SW480 (cell line): ENCODE measurements around the gene RASAL3.

Source experiments
- DNase-seq: peaks from one replicate; pipeline ENCODE4 v3.0.0-alpha.2; 2016; ENCODE audit warnings: low spot score

Gene RASAL3

DNA sequence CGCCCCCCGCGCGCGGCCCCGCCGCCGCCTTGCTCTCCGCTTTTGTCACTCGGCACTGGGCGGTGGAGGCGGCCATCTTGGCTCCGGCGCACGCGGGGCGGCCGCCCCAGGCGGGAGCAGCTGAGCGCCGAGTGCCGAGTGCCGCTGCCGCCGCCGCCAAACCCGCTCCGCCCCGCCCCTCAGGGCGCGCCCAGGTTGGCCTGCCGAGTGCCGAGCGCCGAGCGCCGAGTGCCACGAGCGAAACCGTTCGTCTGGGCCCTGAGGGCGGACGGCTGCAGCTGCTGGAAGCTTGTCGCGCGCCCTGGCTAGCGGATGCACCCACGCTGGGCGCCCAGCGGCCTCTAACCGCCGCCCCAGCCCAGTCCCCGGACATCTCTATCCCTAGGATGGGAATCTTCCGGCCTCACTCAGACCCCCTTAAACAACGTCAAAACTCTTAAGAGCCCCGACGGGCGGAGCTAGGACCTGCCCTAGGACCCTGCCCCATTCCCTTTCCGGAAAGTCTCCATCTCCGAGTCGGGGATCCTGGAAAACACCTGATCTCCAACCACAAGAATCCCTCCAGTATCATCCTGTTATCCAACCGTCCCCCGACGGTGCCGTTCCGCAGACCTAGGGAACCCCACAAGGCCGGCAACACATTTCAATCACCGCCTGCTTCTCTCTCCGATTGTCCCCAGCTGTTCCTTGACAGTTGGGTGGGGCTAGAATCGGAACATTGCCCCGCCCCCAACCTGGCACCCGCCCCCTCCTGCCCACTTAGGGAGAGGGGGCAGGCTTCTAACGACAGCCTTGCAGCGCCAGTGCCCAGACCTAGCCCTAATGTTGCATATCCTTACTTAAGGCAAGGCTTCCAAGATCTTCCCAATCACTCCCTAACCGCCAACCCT, 31.5 kb downstream of the RASAL3 start:
- peak; percentile 86 for DNase-seq

DNA sequence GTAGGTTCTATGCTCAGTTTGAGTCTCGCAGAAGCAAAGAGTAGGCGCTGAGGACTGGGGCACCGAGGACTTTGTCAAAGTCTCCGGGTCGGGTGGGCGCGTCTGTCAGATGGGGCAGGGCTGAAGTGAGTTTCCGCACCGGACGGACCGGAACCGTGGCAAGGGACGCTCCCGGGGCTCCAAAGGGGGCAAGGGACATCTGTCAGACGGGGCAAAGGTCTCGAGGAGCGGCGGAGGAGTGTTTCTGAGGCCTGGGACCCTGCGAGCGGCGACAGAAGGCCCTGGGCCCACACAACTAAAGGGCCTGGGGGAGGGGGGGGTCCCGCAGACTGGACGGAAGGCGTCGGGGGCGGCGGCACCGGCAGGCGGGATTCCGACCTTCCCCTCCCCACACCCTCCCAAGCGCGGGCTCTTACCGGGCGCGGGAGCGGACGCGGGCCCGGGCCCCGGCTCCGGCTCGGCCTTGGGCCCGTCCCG, 32.3 kb downstream of the RASAL3 start:
- DNase-seq, result no peak

DNA sequence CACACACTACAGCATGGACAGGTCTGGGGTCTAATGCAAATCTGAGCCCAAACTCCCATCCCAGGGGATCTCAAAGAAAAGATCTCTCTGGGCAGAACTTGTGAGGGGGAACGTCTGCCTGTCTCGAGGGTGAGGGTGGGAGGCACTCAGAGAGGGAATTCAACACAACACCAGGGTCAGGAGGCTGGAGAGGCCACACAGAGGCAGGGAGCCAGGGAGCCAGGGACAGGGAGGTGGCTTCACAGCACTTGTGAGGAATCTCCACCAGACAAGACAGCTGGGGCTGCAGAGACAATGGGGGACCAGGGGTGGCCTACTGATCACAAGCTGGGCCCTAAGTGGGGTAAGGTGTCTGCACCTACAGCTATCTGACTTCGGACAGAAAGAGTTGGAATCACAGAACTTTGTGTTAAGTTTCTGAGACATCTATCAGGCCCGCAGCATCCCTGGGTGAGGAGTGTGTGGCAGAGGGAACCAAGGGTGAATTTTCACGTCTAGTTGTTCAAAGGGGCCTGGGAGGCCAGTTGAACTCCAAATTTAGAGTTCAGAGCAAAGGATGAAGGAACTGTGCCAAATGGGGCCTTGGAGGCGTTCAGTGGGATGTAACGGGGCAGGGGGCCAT, 32.8 kb downstream of the RASAL3 start:
- DNase-seq, result no peak

DNA sequence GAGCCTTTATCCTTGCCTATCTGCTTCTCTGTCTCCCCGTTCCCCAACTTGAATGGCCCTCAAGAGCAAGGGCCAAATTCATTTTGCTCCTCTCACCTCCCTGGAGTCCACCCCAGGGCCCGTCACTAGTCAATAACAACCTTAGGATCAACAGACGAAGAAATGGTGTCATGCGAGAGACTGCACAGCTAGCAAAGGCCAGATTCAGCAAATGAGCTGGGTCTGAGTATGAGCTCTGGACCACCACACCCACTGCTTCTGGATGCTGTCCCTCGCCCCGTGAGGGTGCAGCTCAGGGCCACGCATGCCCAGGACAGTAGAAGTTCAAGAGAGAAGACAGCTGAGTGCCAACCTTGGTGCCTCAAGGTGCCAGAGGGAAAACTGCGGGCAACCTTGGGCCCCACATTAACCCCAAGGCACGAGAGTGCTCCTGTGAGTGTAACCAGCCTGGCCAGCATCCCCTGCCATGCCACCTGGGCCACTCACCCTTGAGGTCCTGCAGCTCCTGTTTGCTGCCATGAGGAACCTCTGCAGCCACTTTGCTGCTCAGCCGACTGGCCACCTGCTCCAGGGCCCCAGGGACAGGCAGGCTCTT, 33.7 kb downstream of the RASAL3 start:
- no peak for DNase-seq

DNA sequence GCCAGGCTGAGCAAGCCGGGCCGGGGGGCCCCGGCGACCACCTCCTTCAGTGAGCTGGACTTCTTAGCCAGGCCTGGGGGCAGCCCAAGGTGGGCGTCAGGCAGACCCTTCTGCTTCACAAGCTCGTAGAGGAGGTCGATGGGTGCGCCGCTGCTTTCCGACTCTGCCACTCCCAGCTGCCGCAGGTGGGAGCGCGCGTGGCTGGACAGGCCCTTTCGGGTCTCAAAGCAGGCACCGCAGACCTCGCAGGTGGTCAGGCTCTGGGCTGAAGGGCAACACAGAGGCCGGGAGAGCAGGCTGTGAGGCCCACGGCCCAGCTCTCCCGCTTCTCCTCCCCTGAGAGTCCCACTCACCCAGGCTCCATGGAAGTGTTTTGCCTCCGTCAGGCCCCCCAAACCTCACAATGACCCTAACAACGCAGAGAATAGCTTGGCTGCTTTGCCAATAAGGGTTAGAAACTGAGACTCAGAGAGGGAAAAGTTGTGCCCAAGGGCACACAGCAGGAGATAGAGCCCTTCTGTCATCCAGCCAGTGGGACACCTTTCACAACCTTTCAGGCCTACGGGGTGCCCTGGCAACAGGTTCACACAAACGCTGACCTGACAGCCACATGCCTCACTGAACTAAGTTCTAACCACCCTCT, 34.4 kb downstream of the RASAL3 start:
- DNase-seq, result no peak

DNA sequence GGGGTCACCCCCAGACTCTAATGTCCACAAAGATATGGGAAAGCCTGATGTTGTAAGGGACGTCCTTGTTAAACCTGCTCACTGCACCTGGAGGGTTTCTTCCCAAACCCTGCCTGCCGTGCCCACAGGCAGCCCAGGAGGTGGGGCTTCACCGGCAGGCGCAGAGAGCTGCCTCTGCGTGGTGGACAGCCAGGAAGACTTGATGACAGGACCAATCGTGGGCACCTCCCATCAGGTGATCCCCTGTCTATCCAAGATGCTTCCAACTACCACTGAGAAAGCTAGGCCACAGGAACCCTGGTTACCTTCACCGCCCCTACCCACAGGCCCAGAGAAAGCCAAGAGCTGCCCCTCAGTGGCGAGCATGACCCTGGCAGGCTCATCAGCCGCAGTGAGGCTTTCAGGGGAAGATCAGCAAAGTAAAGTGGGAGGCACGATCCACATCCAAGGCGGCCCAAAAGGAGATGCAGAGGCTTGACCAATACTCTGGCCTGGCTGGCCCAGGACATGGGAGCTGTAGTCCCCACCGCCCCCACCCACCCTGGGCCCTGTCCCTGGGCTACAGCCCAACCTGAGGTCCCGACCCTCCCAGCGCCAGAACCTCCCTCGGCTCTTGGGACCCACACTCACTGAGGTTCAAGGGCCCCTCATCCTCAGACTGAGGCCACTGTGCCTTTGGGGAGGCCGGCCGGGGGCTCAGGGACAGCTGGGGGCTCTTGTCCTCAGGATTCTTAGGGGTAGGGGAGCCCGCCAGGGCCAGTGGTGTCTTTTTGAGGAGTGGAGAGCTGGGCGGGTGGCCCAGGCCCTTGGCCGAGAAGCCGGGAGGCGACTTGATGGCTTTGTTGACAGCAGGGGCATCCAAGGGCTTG, 35.2 kb downstream of the RASAL3 start:
- DNase-seq, result no peak

DNA sequence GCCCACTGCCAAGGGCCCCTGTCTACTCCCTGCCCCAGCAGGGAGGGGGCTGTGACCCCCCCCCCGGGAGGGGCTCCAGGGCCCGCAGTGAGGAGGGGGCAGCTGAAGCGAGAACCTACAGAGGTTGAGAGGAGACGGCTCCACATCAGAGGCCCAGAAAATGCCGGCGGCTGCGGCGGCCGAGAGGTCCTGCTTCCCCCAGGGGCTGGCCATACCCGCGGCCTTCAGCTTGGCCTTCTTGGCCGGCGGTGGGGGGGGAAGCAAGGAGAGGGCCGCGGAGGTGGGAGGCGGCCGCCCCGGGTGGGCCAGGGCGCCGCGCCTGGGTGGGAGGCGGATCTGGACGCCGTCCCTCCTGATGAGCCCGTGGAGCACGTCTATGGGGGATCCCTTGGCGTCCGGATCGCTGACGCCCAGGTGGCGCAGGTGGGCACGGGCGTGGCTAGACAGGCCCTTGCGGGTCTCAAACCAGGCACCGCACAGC, 36.3 kb downstream of the RASAL3 start:
- no peak for DNase-seq

DNA sequence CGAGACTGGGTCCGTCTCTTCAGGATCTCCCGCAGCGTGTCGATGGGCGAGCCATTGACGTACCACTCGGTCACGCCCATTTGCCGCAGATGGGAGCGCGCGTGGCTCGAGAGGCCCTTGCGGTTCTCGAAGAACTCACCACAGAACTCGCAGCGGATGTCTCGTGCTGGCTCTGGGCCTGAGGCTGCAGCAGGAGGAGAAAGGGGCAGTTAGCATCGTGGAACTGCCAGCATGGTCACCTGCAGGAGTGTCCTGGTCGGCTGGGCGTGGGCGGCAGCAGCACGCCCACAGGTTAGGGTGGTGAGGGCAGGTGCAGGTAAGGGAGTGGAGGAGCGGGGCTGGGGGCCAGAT, 37.0 kb downstream of the RASAL3 start:
- DNase-seq, result no peak

DNA sequence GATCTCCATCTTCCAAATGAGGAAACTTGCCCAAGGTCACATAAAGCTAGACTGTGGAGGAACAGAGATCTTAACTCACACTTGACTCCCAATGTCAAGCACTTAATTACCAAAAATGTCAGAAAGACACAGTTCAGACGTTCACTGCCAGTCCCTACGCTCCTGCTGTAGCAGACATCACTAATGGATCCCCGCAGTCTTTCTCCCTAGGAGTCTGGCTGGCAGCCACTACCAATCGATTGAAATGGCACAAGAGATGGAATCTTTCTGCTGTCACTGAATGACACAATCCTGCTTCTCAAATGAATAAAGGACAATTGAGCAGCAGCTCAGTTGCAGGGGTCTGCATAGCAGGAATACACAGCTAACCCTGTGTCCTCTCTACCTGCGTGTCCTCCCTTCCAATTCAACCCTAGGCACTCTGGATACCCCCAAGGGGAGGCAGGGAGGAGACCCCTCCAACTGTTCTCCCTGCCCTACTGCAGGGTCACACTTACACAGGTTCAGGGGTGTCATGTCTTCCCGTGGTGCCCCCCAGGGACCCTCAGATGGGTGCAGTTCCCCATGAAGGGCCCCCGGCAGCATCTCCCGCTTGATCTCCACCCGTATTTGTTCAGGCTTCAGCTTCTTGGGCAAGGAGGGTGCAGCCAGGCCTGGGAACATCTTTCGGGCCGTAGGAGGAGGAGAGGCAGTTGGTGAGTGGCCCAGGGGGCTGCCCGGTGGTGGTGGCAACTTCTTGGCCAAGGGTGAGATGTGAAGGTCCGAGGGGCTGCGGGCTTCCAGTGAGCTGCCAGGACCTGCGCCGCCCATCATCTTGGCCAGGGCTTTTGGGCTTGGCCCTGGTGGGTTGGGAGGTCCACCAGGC, 37.6 kb downstream of the RASAL3 start:
- DNase-seq, result no peak

DNA sequence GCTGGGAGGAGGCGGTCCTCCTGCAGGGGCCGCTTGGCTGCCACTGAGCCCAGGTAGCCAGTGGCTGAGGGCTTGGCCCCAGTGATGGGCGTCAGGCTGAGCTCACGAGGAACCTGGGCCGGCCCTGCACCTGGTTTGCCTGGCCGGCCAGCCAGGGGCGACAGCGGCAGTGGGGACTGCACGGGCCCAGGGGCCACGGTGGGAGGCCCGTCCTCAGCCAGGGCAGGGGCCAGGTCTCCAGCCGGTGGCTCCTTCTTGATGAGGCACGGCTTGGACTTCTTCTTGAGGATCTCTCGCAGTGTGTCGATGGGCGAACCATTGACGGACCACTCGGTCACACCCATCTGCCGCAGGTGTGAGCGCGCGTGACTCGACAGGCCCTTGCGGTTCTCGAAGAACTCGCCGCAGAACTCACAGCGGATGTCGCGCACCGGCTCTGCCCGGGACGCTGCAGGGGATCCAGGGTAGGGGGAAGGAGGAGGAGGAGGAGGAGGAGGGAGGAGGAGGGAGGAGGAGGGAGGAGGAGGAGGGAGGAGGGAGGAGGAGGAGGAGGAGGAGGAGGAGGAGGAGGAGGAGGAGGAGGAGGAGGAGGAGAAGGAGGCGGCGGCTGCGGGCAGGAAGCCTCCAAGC, 38.9 kb downstream of the RASAL3 start:
- DNase-seq, result no peak

DNA sequence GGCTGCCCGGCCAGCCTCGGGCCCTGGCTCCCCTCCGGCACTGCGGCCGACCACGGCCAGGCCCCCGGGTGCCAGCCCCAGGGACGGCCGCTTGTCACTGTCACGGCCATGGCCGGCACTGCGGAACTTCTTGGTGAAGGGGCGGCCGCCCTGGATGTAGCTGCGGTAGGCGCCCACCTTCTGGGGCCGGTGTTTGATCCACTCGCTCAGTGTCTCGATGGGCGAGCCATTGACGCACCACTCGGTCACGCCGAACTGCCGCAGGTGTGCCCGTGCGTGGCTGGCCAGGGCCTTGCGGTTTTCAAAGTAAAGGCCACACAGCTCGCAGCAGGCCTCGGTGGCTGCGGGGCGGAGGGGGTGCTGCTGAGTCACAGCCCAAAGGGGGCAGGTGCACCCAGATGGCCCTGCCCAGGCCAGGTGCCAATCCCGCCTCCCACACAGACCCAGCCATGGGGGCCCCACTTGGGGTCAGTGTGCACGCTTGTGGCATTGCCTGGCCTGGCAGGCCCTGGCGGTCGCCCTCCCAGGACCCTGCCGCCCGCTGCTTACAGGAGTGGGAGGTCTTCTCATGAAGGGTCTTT, 39.6 kb downstream of the RASAL3 start:
- no peak for DNase-seq

DNA sequence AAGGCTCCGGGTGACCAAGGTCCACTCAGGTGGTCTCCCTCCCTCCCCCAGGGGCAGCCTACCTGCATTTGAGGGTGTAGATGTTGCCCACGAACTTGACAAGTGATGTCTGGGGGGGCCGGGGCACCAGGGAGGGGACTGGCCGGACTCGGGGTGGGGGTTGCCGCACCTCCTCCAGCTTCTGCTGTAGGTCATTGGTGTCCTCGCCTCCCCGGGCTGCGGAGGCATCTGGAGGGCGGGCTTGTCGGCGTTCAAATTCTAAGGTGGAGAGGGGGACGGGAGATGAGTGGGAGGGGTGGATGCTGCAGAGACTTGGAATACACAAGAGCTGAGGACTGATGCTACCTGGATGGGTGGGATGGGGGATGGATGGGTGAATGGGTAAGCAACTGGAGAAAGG, 40.2 kb downstream of the RASAL3 start:
- DNase-seq, result no peak

DNA sequence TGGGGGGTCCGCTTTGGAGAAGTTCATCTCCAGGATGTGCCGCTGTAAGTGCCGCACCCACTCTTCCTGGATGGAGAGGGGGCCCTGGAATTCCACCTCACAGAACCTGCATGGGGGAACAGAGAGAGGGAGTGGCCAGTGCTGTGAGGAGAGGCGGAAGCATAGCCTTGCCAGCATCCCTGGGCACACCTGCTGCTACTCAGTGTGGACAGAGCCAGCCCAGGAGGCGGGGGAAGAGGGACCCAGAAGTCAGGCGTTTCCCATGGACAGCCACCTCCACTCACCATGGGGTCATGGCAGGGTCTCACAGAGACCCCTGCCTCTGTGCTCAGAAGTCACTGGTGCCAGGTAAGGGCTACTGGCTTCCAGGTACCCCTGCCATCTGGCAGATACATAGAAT, 41.2 kb downstream of the RASAL3 start:
- DNase-seq, result no peak

DNA sequence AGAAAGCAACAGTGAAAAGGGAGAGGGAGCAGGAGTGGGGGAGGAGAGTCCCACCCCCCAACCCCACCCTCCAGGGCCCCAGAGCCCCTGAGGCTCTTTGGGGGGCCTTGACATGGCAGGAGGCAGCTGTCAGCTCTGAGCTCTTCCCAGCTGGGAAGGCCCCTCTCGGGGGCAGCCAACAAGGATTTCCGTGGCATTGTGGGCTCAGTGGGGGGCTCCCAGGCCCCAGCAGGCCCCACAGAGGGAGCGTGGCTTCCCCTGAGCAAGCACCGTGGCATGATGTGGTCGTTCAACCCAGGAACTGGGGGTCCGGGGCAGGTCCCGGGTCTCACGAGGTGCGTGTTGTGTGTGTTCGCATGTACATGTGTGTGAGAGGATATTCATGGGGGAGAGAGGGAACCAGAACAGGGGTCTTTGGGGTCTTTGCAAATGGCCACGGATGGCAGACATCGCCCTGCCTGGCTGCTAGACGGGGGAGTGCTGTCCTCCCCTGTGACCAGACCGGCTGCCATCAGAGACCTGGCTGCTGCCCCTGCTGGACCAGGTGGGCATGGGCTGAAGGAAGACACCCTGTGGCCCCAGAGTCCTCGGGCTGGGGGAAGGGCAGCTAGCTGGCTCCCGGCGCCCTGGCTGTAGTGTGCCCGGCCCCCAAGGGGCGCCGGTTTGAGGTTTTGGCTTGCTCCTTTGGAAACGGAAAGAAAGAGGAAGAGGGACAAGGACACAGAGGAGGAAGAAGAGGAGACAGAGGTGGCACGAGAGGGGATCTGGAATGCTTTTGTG, 41.9 kb downstream of the RASAL3 start:
- DNase-seq, result no peak

DNA sequence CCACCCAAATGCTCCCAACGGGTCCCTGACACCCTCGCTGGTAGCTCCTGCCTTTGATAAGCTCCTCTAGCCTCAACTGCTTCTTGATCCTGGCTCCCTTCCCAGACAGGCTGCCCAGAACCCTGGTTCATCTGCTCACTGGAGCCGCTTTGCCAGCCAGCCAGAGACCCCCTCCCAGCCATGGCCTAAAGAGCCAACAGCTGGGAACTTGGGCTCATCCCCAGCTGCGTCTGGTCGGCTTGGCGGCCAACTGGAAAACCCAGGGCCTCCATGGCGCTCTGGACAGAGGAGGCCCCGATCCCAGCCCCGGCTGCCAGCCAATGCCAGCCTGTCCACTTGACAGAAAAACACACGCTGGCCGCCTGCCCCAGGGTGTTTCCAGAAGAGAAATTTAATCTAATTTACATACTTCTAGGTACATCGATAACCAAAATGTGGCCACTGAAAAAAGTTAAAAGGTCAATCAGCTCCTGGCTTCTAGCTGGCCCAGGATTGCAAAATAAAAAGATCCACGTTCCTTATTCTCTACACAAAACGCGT, 42.6 kb downstream of the RASAL3 start:
- DNase-seq, result no peak

DNA sequence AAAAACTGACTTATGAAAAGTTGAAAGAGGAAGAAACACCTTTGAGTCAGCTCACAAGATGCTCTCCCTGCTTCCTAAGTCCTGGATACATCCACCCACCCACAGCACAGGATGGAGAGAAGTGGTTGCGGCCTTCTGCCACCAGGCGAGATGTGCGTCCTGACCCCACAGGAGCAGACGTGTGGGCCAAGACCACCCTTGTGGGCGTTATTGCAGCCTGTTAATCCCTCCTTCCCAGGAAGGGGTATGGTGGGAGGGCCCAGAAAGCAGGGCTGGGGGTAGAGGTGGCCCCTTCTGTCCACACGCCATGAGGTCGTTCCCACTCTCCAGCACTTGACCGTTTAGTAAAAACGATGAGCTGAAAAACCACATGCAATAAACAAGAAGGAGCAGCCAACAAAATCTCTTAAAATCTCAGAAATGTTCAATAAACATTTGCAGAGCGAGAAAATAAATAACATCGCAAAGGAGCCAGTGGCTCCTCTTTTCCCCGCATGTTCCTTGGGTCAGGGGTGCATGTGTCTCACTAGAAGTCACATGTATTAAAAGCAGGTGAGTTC, 43.1 kb downstream of the RASAL3 start:
- DNase-seq, result no peak

DNA sequence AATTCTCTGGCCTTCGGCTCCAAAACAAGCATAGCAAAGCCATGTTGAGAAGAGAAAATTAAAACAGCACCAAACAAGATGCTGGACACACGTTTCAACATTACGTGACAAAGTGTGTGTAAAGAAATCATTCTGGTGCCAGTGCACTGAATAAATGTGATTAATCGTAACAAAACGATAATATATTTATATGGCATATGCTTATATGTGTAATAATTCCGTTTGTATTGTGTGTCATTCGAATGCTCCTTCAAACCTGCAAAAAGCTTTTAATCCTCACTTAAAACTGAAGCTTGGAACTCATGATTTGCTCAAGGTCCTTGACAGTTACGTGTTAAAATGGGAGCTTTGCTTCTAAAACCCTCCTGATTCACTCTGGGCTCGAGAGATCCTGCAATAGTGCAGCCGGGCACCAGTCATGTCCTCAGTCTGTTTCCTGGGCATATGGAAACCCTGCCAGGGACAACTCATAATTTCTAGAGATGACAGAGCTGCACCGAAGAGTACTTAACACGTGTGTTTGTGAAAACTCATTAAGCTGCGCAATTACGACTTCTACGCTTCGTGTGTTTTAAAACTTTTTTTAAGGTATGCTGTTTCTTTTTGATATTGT, 44.8 kb downstream of the RASAL3 start:
- DNase-seq, result no peak
